Left lung (tissue), 10 donors: ENCODE data around the gene RASSF1. TPM values are rescaled to one million over a fixed set of nuclear protein-coding genes. Genes with fewer than 3 reads are reported as not detected.

ENCODE experiments used
- ATAC-seq: fragments of 200-7000 bp; cut with Tn5 transposase; one replicate; pipeline ENCODE4 v1.9.1; 2020; ENCODE audit warnings: moderate library complexity
- DNase-seq, 4 donors: peaks; one replicate each; pipeline ENCODE4 v3.0.0-alpha.2; 2013 to 2020
- H3K27ac ChIP-seq, 2 donors: fragments of 200-600 bp; sonication (generic) in 1 of 2; one replicate each; pipeline versions ENCODE4 v1.5.0 to v1.8.0; 2020 to 2021
- H3K27me3 ChIP-seq, 2 donors: fragments of 200-600 bp; sonication (generic) in 1 of 2; one replicate each; pipeline versions ENCODE4 v1.5.0 to v1.8.0; 2020 to 2021
- H3K36me3 ChIP-seq, 2 donors: fragments of 200-600 bp; sonication (generic) in 1 of 2; one replicate each; pipeline versions ENCODE4 v1.5.0 to v1.8.0; 2020 to 2021
- H3K4me1 ChIP-seq, 2 donors: fragments of 200-600 bp; one replicate each; pipeline ENCODE4 v1.8.0; 2021
- H3K4me3 ChIP-seq, 2 donors: fragments of 200-600 bp; sonication (generic) in 1 of 2; one replicate each; pipeline versions ENCODE4 v1.5.0 to v1.8.0; 2020 to 2021; ENCODE audit warnings: mild to moderate bottlenecking in 1 of 2
- H3K9me3 ChIP-seq, 2 donors: fragments of 200-600 bp; sonication (generic) in 1 of 2; one replicate each; pipeline versions ENCODE4 v1.5.0 to v1.8.0; 2020 to 2021
- intact Hi-C, 2 donors: fragments of 100-400 bp; cut with DNase I; formaldehyde crosslinking; loops; one replicate each; pipeline versions ENCODE4 v1.11.2 to v1.14.2; 2022
- polyA plus RNA-seq, 6 donors: library from polyadenylated mRNA; unstranded; fragments of 120-200 nt; gene quantifications; one replicate each; pipeline ENCODE4 v1.2.1, GENCODE V29; 2013; ENCODE audit not compliant: insufficient read length in 6 of 6
- total RNA-seq, 2 donors: library from RNA; stranded (reverse); fragmentation: NEBNext Ultra II Directional; extraction: Animal tissue kit (Norgen Biotek cat#: 25700); gene quantifications; one replicate each; pipeline ENCODE4 v1.2.1, GENCODE V29; 2021
- TF ChIP-seq, protein P1 (sequence below), 2 donors: fragments of 200-600 bp; sonication (generic) in 1 of 2; IDR thresholded peaks; one replicate each; pipeline versions ENCODE4 v1.5.0 to v1.8.0; 2021; ENCODE audit warnings: antibody characterized with exemption in 2 of 2
- donor health status: DM: no; HTN: yes; CAD: no.
- donor health status: DM: no; HTN: no; CAD: no.

RASSF1 gene
- total and polyA plus RNA-seq, 8 donors: 24.9 to 40.7 (median 28.8) TPM

DNA sequence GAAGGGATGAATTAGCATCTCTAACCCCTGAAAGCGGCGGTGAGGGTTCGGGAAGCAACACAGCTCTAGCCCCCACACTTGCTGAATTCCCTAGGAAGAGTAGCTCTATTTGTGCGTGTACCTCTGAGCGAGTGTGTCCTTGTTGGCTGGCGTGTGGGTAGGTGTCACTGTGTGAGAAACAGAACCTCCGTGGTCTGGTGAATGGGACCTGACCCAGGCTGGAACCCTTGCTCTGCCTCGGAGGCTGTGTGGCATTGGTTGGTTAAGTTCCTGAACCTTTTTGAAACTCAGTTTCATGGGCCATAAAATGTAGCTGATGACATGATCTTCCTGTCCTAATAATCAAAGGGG lies 19.1 kb upstream of the RASSF1 start:
- Histone ChIP-seq H3K4me1 (peaks cover 31 to 43% of the 10 kb centered on the region in 2 donors), H3K9me3 (no peaks in the 10 kb centered on the region), H3K27me3 (no peaks in the 10 kb centered on the region), H3K36me3 (peaks cover 0 to 20% of the 10 kb centered on the region in 2 donors), H3K4me3 (peak overlapping the region in 1 of 2 donors; percentile 74), H3K27ac (no peak overlapping the region)
- peak; percentile 0 for ATAC-seq
- TF ChIP-seq, protein P1, sequence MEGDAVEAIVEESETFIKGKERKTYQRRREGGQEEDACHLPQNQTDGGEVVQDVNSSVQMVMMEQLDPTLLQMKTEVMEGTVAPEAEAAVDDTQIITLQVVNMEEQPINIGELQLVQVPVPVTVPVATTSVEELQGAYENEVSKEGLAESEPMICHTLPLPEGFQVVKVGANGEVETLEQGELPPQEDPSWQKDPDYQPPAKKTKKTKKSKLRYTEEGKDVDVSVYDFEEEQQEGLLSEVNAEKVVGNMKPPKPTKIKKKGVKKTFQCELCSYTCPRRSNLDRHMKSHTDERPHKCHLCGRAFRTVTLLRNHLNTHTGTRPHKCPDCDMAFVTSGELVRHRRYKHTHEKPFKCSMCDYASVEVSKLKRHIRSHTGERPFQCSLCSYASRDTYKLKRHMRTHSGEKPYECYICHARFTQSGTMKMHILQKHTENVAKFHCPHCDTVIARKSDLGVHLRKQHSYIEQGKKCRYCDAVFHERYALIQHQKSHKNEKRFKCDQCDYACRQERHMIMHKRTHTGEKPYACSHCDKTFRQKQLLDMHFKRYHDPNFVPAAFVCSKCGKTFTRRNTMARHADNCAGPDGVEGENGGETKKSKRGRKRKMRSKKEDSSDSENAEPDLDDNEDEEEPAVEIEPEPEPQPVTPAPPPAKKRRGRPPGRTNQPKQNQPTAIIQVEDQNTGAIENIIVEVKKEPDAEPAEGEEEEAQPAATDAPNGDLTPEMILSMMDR (IDR thresholded peaks at IDR 0.05): no peak
- no peak for DNase-seq
- intact Hi-C loops: no loop called here

DNA sequence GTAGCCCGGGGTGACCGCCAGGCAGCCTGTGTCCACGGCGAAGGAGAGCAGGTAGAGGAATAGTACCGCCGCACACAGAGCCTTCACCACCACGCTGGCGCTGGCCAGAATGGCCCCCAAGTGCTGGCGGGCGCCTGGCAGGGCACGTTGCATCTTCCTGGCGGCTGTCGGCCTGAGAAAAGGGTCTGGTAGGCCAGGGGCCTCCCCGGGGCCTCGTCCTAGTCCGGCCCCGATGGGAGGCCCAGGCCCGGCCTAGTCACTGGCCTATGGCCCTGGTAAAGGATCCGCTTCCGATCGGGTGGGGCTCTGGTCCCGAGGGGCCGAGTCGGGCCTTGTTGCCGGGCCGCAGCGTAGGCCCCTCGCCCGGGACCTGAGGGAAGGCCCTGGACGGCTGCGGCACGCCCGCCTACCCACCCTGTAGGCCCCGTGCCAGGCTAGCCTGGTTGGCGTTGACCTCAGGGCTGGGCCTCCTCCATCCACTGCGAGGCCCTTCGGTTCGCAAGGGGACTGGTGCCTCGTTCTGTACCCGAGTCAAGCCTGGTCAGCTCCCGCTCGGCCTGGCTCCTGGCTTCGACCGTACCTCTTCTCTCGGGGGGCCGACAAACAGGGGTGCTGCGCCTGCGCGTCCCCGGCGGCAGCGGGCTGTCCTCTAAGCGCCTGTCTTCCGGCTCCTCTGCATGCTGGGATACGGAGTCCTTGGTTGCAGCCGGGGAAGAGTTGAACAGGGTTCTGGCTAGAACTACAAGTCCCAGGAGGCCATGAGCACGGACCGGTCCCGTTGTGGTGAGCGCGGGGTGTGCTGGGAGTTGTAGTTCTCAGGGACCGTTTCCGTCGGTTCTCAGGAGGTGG lies 18.5 kb upstream of the RASSF1 start, which contains the start of gene TMEM115:
TSS of gene TMEM115 (minus strand) at position 611 of the 849 bp plus-strand sequence. CDS start at position 153, 458 bp downstream.
- ATAC-seq (peak; percentile 97), DNase-seq (peak; percentile 95 to 99 (median 98))
- Histone ChIP-seq H3K27ac (peak within 1 kb of the TSS; percentile 82 to 84), H3K27me3 (no peaks in the 10 kb centered on the region), H3K36me3 (peaks cover 4 to 26% of the 10 kb centered on the region in 2 donors), H3K4me1 (peaks cover 31 to 41% of the 10 kb centered on the region in 2 donors), H3K4me3 (peak within 1 kb of the TSS; percentile 74 to 92), H3K9me3 (no peaks in the 10 kb centered on the region)
- TF ChIP-seq, protein P1 (IDR thresholded peaks at IDR 0.05): no peak
- intact Hi-C loops: no loop called here

DNA sequence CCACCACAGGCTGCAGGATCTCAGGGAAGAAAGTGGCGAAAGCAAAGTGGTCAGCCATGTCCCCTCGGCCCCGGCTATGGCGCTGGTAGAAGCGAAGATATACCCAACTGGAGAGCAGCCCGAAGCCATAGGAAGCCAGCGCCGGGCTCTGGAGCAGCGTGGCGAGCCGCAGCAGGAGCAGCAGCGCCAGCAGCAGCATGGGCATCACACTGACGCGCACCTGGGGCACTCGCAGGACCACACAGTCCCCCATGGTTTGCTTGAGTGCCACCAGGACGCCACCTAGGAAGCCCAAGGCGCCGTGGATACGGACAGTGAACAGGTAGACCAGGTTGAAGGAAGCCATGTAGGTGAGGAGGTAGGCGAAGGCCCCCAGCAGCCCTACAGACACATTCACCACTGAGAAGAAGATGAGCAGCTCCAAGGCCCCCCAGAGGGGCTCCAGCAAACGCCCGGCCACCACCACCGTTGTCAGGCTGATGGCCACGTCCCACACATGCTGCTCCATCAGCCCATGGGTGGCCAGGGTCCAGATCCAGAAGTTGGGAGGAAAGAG lies 17.8 kb upstream of the RASSF1 start:
- no peak for ATAC-seq
- H3K9me3 ChIP-seq: no peaks in the 10 kb centered on the region

DNA sequence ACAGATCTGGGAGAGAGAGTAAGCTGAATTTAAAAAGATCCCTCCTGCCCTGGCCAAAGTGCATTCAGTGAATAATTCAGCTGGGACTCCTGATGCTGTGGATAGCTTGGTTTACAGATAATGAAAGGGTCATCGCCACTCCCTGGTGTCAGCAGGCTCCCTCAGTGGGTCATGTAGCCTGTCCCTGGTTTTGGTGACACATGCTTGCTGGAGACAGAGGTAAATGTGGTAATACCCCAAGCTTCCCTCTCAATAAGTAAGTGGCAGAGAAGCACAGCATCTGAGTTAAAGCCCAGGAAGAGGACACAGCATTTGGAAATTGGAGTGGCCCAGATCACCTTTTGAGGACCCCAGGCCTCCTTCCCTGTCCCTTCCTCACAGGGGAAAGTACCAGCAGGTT lies 16.8 kb upstream of the RASSF1 start:
- Histone ChIP-seq H3K27me3 (no peaks in the 10 kb centered on the region), H3K9me3 (no peaks in the 10 kb centered on the region), H3K4me3 (peak overlapping the region in 1 of 2 donors; percentile 74), H3K36me3 (peaks cover 4 to 42% of the 10 kb centered on the region in 2 donors), H3K27ac (peak overlapping the region in 1 of 2 donors; percentile 18), H3K4me1 (peaks cover 31 to 57% of the 10 kb centered on the region in 2 donors)
- TF ChIP-seq, protein P1 (IDR thresholded peaks at IDR 0.05): no peak
- no peak for DNase-seq
- intact Hi-C loops: no loop called here
- ATAC-seq: no peak

More for the DNA sequence above, 17.8 kb upstream of the RASSF1 start:
- intact Hi-C loops: no loop called here
- H3K4me3 ChIP-seq: peak overlapping the region; percentile 74 to 92
- H3K36me3 ChIP-seq: peaks cover 4 to 33% of the 10 kb centered on the region in 2 donors
- no peaks in the 10 kb centered on the region for H3K27me3 ChIP-seq
- H3K4me1 ChIP-seq: peaks cover 31 to 48% of the 10 kb centered on the region in 2 donors
- peak in 1 of 4 donors; percentile 80 for DNase-seq
- TF ChIP-seq, protein P1 (IDR thresholded peaks at IDR 0.05): no peak
- H3K27ac ChIP-seq: peak overlapping the region; percentile 82 to 84

DNA sequence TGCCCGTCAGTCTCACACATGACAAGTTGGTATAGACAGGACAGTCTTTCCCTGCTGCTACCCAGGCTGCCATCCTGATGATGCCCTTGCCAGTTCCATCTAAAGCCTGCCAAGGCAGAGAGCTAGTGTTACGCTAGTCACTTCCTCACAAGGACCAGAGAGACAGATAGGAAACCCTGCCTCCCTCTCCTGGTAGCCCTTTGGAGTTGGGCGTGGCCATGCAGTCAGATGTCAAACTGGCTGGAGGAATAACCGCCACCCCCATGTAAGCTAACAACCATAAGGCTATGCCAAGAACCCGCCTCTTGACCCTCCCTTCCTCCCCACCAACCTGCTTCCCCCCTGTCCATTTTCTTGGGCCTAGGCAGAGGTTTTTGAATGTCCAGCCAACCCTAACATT lies 15.9 kb upstream of the RASSF1 start:
- Histone ChIP-seq H3K4me3 (peak overlapping the region in 1 of 2 donors; percentile 74), H3K27ac (peak overlapping the region in 1 of 2 donors; percentile 18), H3K4me1 (peaks cover 33 to 65% of the 10 kb centered on the region in 2 donors), H3K36me3 (peaks cover 4 to 42% of the 10 kb centered on the region in 2 donors), H3K9me3 (no peaks in the 10 kb centered on the region), H3K27me3 (no peaks in the 10 kb centered on the region)
- ATAC-seq (peak; percentile 13), DNase-seq (peak in 1 of 4 donors; percentile 57)
- intact Hi-C loops: no loop called here
- TF ChIP-seq, protein P1 (IDR thresholded peaks at IDR 0.05): no peak
